SIG-M5 treated with dmso at 0.1 percent for 504 hours (cell line): ENCODE measurements around the gene JUP.

ENCODE experiments used
- DNase-seq: peaks from one replicate; lab custom pipeline; 2025; ENCODE audit not compliant: unreplicated experiment; lab: John Stamatoyannopoulos, UW

Gene JUP

GRCh38 chr17:41760878-41761277 is 25.6 kb downstream of the JUP start:
- no peak for DNase-seq

GRCh38 chr17:41758601-41759000 is 27.9 kb downstream of the JUP start:
- DNase-seq: no peak

- no peak for DNase-seq
Measured at GRCh38 chr17:41754066-41754465, 32.4 kb downstream of the JUP start.

- no peak for DNase-seq
Measured at GRCh38 chr17:41751288-41751687, 35.2 kb downstream of the JUP start.

GRCh38 chr17:41750862-41751261 is 35.6 kb downstream of the JUP start:
- DNase-seq: no peak

GRCh38 chr17:41748275-41748674 is 38.2 kb downstream of the JUP start:
- DNase-seq: no peak

- DNase-seq: no peak
Measured at GRCh38 chr17:41741709-41742108, 44.8 kb downstream of the JUP start.

- DNase-seq: no peak
Measured at GRCh38 chr17:41740506-41740905, 46.0 kb downstream of the JUP start.

GRCh38 chr17:41739661-41740352 is 46.7 kb downstream of the JUP start:
- DNase-seq: no peak

GRCh38 chr17:41738801-41739112 is 47.8 kb downstream of the JUP start:
- DNase-seq: no peak

GRCh38 chr17:41738077-41738800 is 48.3 kb downstream of the JUP start:
- peak; percentile 73 for DNase-seq

- no peak for DNase-seq
Measured at GRCh38 chr17:41737680-41738023, 48.9 kb downstream of the JUP start.

- DNase-seq: no peak
Measured at GRCh38 chr17:41736983-41737679, 49.4 kb downstream of the JUP start.

- no peak for DNase-seq
Measured at GRCh38 chr17:41735744-41736143, 50.8 kb downstream of the JUP start.

GRCh38 chr17:41734949-41735313 is 51.6 kb downstream of the JUP start:
- no peak for DNase-seq

GRCh38 chr17:41734139-41734948 is 52.2 kb downstream of the JUP start, which contains the start of gene HAP1:
Gene HAP1, minus strand, starts transcription at chr17:41734643. Its CDS starts 9 bp downstream, at chr17:41734634.
- no peak for DNase-seq

GRCh38 chr17:41733348-41734138 is 53.0 kb downstream of the JUP start:
- no peak for DNase-seq

GRCh38 chr17:41731836-41732235 is 54.7 kb downstream of the JUP start:
- DNase-seq: no peak

GRCh38 chr17:41730479-41730878 is 56.0 kb downstream of the JUP start:
- DNase-seq: no peak

- DNase-seq: no peak
Measured at GRCh38 chr17:41728056-41728455, 58.5 kb downstream of the JUP start.

GRCh38 chr17:41725134-41725533 is 61.4 kb downstream of the JUP start:
- DNase-seq: no peak
